IPS DF 19.7 (cell line): ENCODE measurements around the gene C5orf52.
"Not testable (repeated sequence)": the region's sequence is repeated elsewhere in the genome, so short reads cannot be mapped to it uniquely, and the experiment has no call there.

Experiments
- DNase-seq: peaks from one replicate; pipeline ENCODE4 v3.0.0-alpha.2; 2013; ENCODE audit warnings: low read depth, low spot score

The C5orf52 gene

GRCh38 chr5:157677931-157678330 lies 6.6 kb downstream of the C5orf52 start:
- no peak for DNase-seq

GRCh38 chr5:157679801-157680200 lies 8.5 kb downstream of the C5orf52 start:
- DNase-seq: no peak

- no peak for DNase-seq
These were observed 8.9 kb downstream of the C5orf52 start for GRCh38 chr5:157680239-157680638.

- no peak for DNase-seq
These were observed 9.7 kb downstream of the C5orf52 start for GRCh38 chr5:157681048-157681447.

- no peak for DNase-seq
These were observed 10.9 kb downstream of the C5orf52 start for GRCh38 chr5:157682257-157682656.

GRCh38 chr5:157686276-157687197 lies 15.2 kb downstream of the C5orf52 start:
- DNase-seq: not testable (repeated sequence)

GRCh38 chr5:157687198-157687554 lies 15.8 kb downstream of the C5orf52 start:
- DNase-seq: no peak

GRCh38 chr5:157689942-157690689 lies 18.8 kb downstream of the C5orf52 start:
- DNase-seq: no peak

- DNase-seq: no peak
These were observed 19.5 kb downstream of the C5orf52 start for GRCh38 chr5:157690690-157691433.

GRCh38 chr5:157693816-157694215 lies 22.5 kb downstream of the C5orf52 start:
- not testable (repeated sequence) for DNase-seq

GRCh38 chr5:157696154-157696553 lies 24.8 kb downstream of the C5orf52 start:
- not testable (repeated sequence) for DNase-seq

GRCh38 chr5:157698674-157699073 lies 27.3 kb downstream of the C5orf52 start:
- not testable (repeated sequence) for DNase-seq

GRCh38 chr5:157703736-157704135 lies 32.4 kb downstream of the C5orf52 start:
- DNase-seq: no peak

GRCh38 chr5:157708866-157709265 lies 37.5 kb downstream of the C5orf52 start:
- no peak for DNase-seq

GRCh38 chr5:157709346-157709745 lies 38.0 kb downstream of the C5orf52 start:
- no peak for DNase-seq

- DNase-seq: no peak
These were observed 39.1 kb downstream of the C5orf52 start for GRCh38 chr5:157710431-157710830.

GRCh38 chr5:157710882-157711281 lies 39.5 kb downstream of the C5orf52 start:
- no peak for DNase-seq

GRCh38 chr5:157713830-157714595 lies 42.7 kb downstream of the C5orf52 start:
- no peak for DNase-seq

GRCh38 chr5:157714596-157714864 lies 43.2 kb downstream of the C5orf52 start:
- DNase-seq: no peak

- DNase-seq: peak; percentile 7
These were observed 47.2 kb downstream of the C5orf52 start for GRCh38 chr5:157718519-157718918.

GRCh38 chr5:157719245-157719644 lies 47.9 kb downstream of the C5orf52 start:
- DNase-seq: peak; percentile 12
